ENCODE data around the gene NPHP4. TPM values are rescaled to one million over a fixed set of nuclear protein-coding genes. Genes with fewer than 3 reads are reported as not detected.

Gene NPHP4
- total RNA-seq, 2 experiments from 2014 or later = 13.4 to 24.2 TPM

GRCh38 chr1:5863238-5863637 is 129.0 kb downstream of the NPHP4 start:
- POLR2A ChIA-PET = no interaction called here
- Histone ChIP-seq H3K4me2 (ENCODE audit: low read length) (no peak overlapping the region), H2AFZ (ENCODE audit: low read length) (no peak overlapping the region)

GRCh38 chr1:5861871-5862825 is 130.1 kb downstream of the NPHP4 start:
- no TSS peak for BruUV-seq (replicated peaks)
- CTCF ChIA-PET (ENCODE audit: unreplicated experiment) = no interaction called here

More at GRCh38 chr1:5863238-5863637, 129.0 kb downstream of the NPHP4 start:
- H4K20me1 ChIP-seq (ENCODE audit: insufficient read depth, low read length) = no peaks in the 10 kb centered on the region
- no peaks in the 10 kb centered on the region for H3K9me2 ChIP-seq (ENCODE audit: insufficient read depth, low read length)
- H3K4me1 ChIP-seq (ENCODE audit: insufficient read depth, low read length, poor library complexity, severe bottlenecking) = no peaks in the 10 kb centered on the region
- no TSS peak for BruUV-seq (replicated peaks)
- no peaks in the 10 kb centered on the region for H3K36me3 ChIP-seq (ENCODE audit: insufficient read depth, low read length)
- CTCF ChIA-PET (ENCODE audit: unreplicated experiment) = no interaction called here
- no peak overlapping the region for H3K27ac ChIP-seq (ENCODE audit: low read depth, low read length, poor library complexity, severe bottlenecking)
- DNase-seq (ENCODE audit: low spot score) = no peak
- no peak for TF ChIP-seq CTCF (conservative IDR thresholded peaks at IDR 0.05; ENCODE audit: low read length)
- no peak for TF ChIP-seq EZH2phosphoT487 (IDR thresholded peaks at IDR 0.05; ENCODE audit: borderline replicate concordance, low read depth, low read length)
- intact Hi-C loops (cut with micrococcal nuclease; ENCODE audit: unreplicated experiment) = no loop called here
- no peaks in the 10 kb centered on the region for H3K79me2 ChIP-seq (ENCODE audit: insufficient read depth, low read depth, low read length)
- no peak overlapping the region for H3K4me3 ChIP-seq (ENCODE audit: low read depth, low read length, poor library complexity, severe bottlenecking)
- no peaks in the 10 kb centered on the region for H3K9me3 ChIP-seq (ENCODE audit: low read length)

More at GRCh38 chr1:5861871-5862825, 130.1 kb downstream of the NPHP4 start:
- intact Hi-C loops (cut with micrococcal nuclease; ENCODE audit: unreplicated experiment) = no loop called here
- Histone ChIP-seq H3K4me1 (ENCODE audit: insufficient read depth, low read length, poor library complexity, severe bottlenecking) (no peaks in the 10 kb centered on the region), H4K20me1 (ENCODE audit: insufficient read depth, low read length) (no peaks in the 10 kb centered on the region), H3K27ac (ENCODE audit: low read depth, low read length, poor library complexity, severe bottlenecking) (no peak overlapping the region), H3K9me2 (ENCODE audit: insufficient read depth, low read length) (no peaks in the 10 kb centered on the region), H3K79me2 (ENCODE audit: insufficient read depth, low read depth, low read length) (no peaks in the 10 kb centered on the region), H2AFZ (ENCODE audit: low read length) (no peak overlapping the region), H3K4me3 (ENCODE audit: low read depth, low read length, poor library complexity, severe bottlenecking) (no peak overlapping the region), H3K9me3 (ENCODE audit: low read length) (no peaks in the 10 kb centered on the region), H3K4me2 (ENCODE audit: low read length) (no peak overlapping the region), H3K36me3 (ENCODE audit: insufficient read depth, low read length) (no peaks in the 10 kb centered on the region)
- TF ChIP-seq CTCF (conservative IDR thresholded peaks at IDR 0.05; ENCODE audit: low read length) (no peak), EZH2phosphoT487 (IDR thresholded peaks at IDR 0.05; ENCODE audit: borderline replicate concordance, low read depth, low read length) (no peak)
- no peak for DNase-seq (ENCODE audit: low spot score)
- POLR2A ChIA-PET = no interaction called here
